HG02973 (cell line): ENCODE data around the gene KLF3.

Source experiments
- ATAC-seq: cut with Tn5 transposase; IDR thresholded peaks from one replicate; pipeline ENCODE4 v1.9.1; 2021; ENCODE audit warnings: moderate library complexity; ENCODE audit not compliant: unreplicated experiment

The KLF3 gene

GRCh38 chr4:38735870-38736269, 71.9 kb downstream of the KLF3 start:
- no peak for ATAC-seq

DNA sequence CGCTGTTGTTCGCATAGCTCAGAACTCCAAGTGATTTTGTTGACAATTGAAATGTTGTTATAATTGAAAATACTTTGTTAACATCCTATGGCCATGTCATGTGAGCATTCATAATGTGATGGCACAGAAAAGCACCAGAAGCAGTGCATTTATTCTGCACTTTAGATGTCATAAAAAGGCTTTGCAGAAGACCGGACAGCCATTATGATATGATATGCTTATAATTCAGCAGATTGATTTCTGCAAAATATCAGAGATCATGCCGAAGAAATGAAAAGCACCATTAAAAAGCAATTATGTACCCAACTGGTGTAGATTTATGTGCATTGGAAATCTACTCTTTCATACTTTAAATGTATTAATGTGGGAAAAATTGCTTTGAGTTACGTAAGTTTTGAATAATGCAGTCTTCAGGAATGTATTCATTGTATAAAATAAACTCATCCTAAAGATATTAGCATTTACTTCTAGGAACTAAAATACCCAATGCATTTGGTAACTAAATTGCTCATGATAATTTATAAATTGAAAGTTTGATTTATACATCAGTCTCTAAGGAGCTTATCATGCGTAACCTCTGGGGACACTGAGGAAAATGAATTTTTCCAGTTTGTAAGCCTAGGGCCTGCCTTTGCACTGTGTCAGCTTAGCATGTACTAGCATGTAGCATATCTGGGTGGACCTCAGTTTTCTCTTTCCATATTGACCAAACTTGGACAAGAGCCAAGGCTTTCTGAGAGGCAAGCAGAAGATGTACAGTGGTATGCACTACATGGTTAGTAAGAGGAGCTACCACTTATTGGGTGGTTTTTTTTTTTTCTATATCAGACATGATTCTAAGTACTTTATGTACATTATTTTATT, 75.2 kb downstream of the KLF3 start:
- ATAC-seq: no peak

GRCh38 chr4:38740303-38740702, 76.3 kb downstream of the KLF3 start:
- no peak for ATAC-seq

- ATAC-seq: no peak
These were observed 79.9 kb downstream of the KLF3 start for GRCh38 chr4:38743866-38744265.

GRCh38 chr4:38745881-38746280, 81.9 kb downstream of the KLF3 start:
- no peak for ATAC-seq

GRCh38 chr4:38747629-38748028, 83.6 kb downstream of the KLF3 start:
- no peak for ATAC-seq

GRCh38 chr4:38749336-38749735, 85.3 kb downstream of the KLF3 start:
- ATAC-seq: no peak
